Right atrium auricular region (tissue), 2 donors: ENCODE data around the gene RBM3. TPM values are rescaled to one million over a fixed set of nuclear protein-coding genes. Genes with fewer than 3 reads are reported as not detected.

Experiments used
- DNase-seq: peaks from one replicate; pipeline ENCODE4 v3.0.0-alpha.2; 2019; ENCODE audit warnings: low spot score
- H3K27ac ChIP-seq, 2 donors: fragments of 200-600 bp; sonication (generic); 1 replicate in 1 of 2; 2 replicates in 1 of 2; pipeline ENCODE4 v1.5.1; 2016 to 2019
- H3K27me3 ChIP-seq, 2 donors: fragments of 200-600 bp; sonication (generic); one replicate each; pipeline versions ENCODE4 v1.5.1 to v1.6.0; 2017 to 2019
- H3K36me3 ChIP-seq: fragments of 200-600 bp; sonication (generic); one replicate; pipeline ENCODE4 v1.5.1; 2016
- H3K4me1 ChIP-seq, 2 donors: fragments of 200-600 bp; sonication (generic); one replicate each; pipeline versions ENCODE4 v1.5.1 to v1.6.0; 2017 to 2019
- H3K4me3 ChIP-seq, 2 donors: fragments of 200-600 bp; sonication (generic); 1 replicate in 1 of 2; 2 replicates in 1 of 2; pipeline ENCODE4 v1.5.1; 2017 to 2019; ENCODE audit warnings: mild to moderate bottlenecking in 1 of 2, moderate library complexity in 1 of 2
- H3K9me3 ChIP-seq, 2 donors: fragments of 200-600 bp; sonication (generic); one replicate each; pipeline ENCODE4 v1.5.1; 2019
- CTCF ChIP-seq, 2 donors: fragments of 200-600 bp; sonication (generic); IDR thresholded peaks; one replicate each; pipeline ENCODE4 v1.5.1; 2019; ENCODE audit warnings: antibody characterized with exemption in 2 of 2
- total RNA-seq, 2 donors: library from RNA; depleted of rRNA; stranded (reverse); fragments of >200 nt; gene quantifications; one replicate each; pipeline ENCODE4 v1.1.0, GENCODE V29; 2016

The RBM3 gene
- total RNA-seq, 2 donors from 2014 or later = 62.1 to 90.4 TPM

DNA sequence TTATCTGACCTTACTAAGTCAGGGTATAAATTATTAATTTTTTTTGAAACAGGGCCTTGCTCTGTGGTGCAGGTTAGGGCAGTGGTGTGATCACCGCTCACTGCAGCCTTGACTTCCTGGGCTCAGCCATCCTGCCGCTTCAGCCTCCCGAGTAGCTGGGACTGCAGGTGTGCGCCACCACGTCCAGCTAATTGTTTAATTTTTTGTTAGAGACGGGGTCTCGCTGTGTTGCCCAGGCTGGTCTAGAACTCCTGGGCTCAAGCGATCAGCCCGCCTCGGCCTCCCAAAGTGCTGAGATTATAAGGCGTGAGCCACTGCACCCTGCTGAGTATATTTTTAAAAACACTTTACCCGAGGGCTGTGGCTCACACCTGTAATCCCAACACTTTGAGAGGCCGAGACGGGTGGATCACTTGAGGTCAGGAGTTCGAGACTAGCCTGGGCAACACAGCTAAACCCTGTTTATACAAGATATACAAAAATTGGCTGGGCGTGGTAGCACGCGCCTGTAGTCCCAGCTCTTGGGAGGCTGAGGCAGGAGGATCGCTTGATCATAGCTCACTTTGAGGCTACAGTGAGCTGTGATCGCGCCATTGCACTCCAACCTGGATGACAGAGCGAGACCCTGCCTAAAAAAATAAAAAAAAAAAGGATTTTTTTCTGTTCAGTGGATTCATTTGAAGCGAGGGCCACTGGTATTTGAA, 35.5 kb upstream of the RBM3 start:
- Histone ChIP-seq H3K9me3 (no peaks in the 10 kb centered on the region), H3K4me1 (peaks cover 0 to 6% of the 10 kb centered on the region in 2 donors), H3K36me3 (no peaks in the 10 kb centered on the region), H3K27ac (peak overlapping the region; percentile 92 to 93), H3K4me3 (peak overlapping the region; percentile 9 to 62), H3K27me3 (no peaks in the 10 kb centered on the region)
- TF ChIP-seq CTCF (IDR thresholded peaks at IDR 0.05) = no peak
- DNase-seq = no peak

- Histone ChIP-seq H3K4me3 (peak within 1 kb of the TSS; percentile 52 to 62), H3K27ac (peak within 1 kb of the TSS; percentile 92 to 93), H3K27me3 (no peaks in the 10 kb centered on the region), H3K9me3 (no peaks in the 10 kb centered on the region), H3K36me3 (no peaks in the 10 kb centered on the region), H3K4me1 (peaks cover 0 to 6% of the 10 kb centered on the region in 2 donors)
- peak; percentile 36 to 59 for TF ChIP-seq CTCF (IDR thresholded peaks at IDR 0.05)
- DNase-seq = peak; percentile 98
Measured at GRCh38 chrX:48539345-48540027, 34.8 kb upstream of the RBM3 start, which contains the start of gene TBC1D25. TBC1D25 (plus strand) TSS chrX:48539714; CDS start chrX:48539798, 84 bp downstream.

DNA sequence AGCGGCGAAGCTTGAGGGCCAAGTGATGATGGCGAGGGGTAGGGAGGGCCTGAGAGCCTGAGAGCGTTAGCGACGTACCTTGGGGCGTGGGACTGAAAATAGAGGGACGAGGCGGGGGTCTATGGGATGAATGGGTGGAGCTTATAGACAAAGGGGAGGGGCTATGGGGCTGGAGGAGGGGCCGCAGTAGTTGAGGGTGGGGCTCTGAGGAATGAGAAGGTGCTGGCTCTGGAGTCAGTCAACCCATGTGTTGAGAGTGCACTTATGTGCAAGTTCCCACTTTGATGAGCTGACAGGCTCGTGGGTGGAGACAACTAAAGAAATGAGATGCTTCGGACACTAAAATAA, 34.3 kb upstream of the RBM3 start:
- Histone ChIP-seq H3K4me1 (peaks cover 0 to 6% of the 10 kb centered on the region in 2 donors), H3K36me3 (peaks cover under 1% of the 10 kb centered on the region), H3K4me3 (peak overlapping the region; percentile 52 to 62), H3K9me3 (no peaks in the 10 kb centered on the region), H3K27me3 (no peaks in the 10 kb centered on the region), H3K27ac (peak overlapping the region; percentile 92 to 93)
- peak; percentile 62 for DNase-seq
- no peak for TF ChIP-seq CTCF (IDR thresholded peaks at IDR 0.05)

DNA sequence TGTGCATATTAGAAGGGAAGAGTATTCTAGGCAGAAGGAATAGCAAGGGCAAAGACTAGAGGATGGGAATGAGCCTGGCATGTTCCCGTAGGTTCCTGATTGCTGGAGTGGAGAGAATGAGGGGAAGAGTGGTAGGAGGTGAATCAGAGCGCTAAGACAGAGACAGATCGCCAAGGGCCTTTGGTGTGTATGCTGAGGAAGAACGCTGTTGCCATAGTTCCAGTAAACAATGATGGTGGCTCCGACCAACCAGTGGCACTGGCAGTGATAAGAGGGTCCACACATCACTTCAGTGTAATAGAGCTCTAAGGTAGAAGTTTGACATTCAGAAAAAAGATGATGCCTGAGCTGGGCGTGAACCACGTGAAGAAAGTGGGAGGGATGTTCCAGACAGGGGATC, 33.8 kb upstream of the RBM3 start:
- Histone ChIP-seq H3K4me1 (peaks cover 0 to 6% of the 10 kb centered on the region in 2 donors), H3K27me3 (no peaks in the 10 kb centered on the region), H3K9me3 (no peaks in the 10 kb centered on the region), H3K4me3 (peak overlapping the region; percentile 52 to 62), H3K27ac (peak overlapping the region; percentile 92 to 93), H3K36me3 (peaks cover 5% of the 10 kb centered on the region)
- TF ChIP-seq CTCF (IDR thresholded peaks at IDR 0.05) = no peak
- no peak for DNase-seq

- no peak for TF ChIP-seq CTCF (IDR thresholded peaks at IDR 0.05)
- DNase-seq = no peak
- no peak overlapping the region for H3K4me3 ChIP-seq
- no peaks in the 10 kb centered on the region for H3K27me3 ChIP-seq
- H3K9me3 ChIP-seq = no peaks in the 10 kb centered on the region
- peaks cover 0 to 6% of the 10 kb centered on the region in 2 donors for H3K4me1 ChIP-seq
- no peak overlapping the region for H3K27ac ChIP-seq
- peaks cover 10% of the 10 kb centered on the region for H3K36me3 ChIP-seq
Measured at GRCh38 chrX:48541140-48541814, 33.0 kb upstream of the RBM3 start.
